MCF 10A (cell line): ENCODE measurements around the gene KCNQ5. TPM values are rescaled to one million over a fixed set of nuclear protein-coding genes. Genes with fewer than 3 reads are reported as not detected.

Experiments
- BruUV-seq: library from RNA; stranded (reverse); fragments of 400-500 nt; replicated peaks from 2 replicates; lab custom pipeline; 2021; lab: Mats Ljungman, UMichigan
- CTCF ChIA-PET: fragments of 300-600 bp; sonication (Branson Sonifier 250); formaldehyde crosslinking; extraction: SDS; loops from one replicate; lab custom pipeline; 2021; ENCODE audit warnings: antibody characterized with exemption, inconsistent platforms; lab: Yijun Ruan, JAX
- POLR2A ChIA-PET: fragments of 300-600, 350-650 bp; sonication (Branson Sonifier 250); formaldehyde crosslinking; extraction: SDS; loops from one replicate; lab custom pipeline; 2020; ENCODE audit warnings: antibody characterized with exemption, inconsistent platforms; lab: Yijun Ruan, JAX
- DNase-seq: peaks from one replicate; pipeline ENCODE4 v3.0.0-alpha.2; 2018; ENCODE audit not compliant: unreplicated experiment
- H3K27ac Mint-ChIP-seq: one replicate; pipeline ENCODE4 v1.8.0; 2022; ENCODE audit warnings: mild to moderate bottlenecking, low read depth, mixed read lengths; ENCODE audit not compliant: unreplicated experiment
- H3K27me3 Mint-ChIP-seq: one replicate; pipeline ENCODE4 v1.8.0; 2022; ENCODE audit warnings: mixed read lengths; ENCODE audit not compliant: insufficient read depth, unreplicated experiment
- H3K36me3 Mint-ChIP-seq: one replicate; pipeline ENCODE4 v1.8.0; 2022; ENCODE audit warnings: mild to moderate bottlenecking, moderate library complexity, mixed read lengths; ENCODE audit not compliant: insufficient read depth, unreplicated experiment
- H3K4me1 Mint-ChIP-seq: one replicate; pipeline ENCODE4 v1.8.0; 2022; ENCODE audit warnings: mixed read lengths; ENCODE audit not compliant: insufficient read depth, unreplicated experiment
- H3K4me3 Mint-ChIP-seq: one replicate; pipeline ENCODE4 v1.8.0; 2022; ENCODE audit warnings: mild to moderate bottlenecking, moderate library complexity, mixed read lengths; ENCODE audit not compliant: unreplicated experiment
- H3K9me3 Mint-ChIP-seq: one replicate; pipeline ENCODE4 v1.8.0; 2022; ENCODE audit warnings: mixed read lengths; ENCODE audit not compliant: unreplicated experiment
- intact Hi-C: fragments of 100-400 bp; cut with micrococcal nuclease; formaldehyde crosslinking; loops from 2 replicates; pipeline ENCODE4 v1.14.1; 2022
- total RNA-seq: library from RNA; stranded (reverse); gene quantifications from 2 replicates; pipeline ENCODE4 v1.2.3, GENCODE V29; 2022
- TF ChIP-seq, protein P1 (sequence below): fragments of 200-600 bp; IDR thresholded peaks from one replicate; pipeline ENCODE4 v1.8.0; 2022; ENCODE audit warnings: antibody characterized with exemption, mild to moderate bottlenecking; ENCODE audit not compliant: unreplicated experiment

KCNQ5 gene
- total RNA-seq, 1 experiment from 2014 or later = 10.3 TPM

DNA sequence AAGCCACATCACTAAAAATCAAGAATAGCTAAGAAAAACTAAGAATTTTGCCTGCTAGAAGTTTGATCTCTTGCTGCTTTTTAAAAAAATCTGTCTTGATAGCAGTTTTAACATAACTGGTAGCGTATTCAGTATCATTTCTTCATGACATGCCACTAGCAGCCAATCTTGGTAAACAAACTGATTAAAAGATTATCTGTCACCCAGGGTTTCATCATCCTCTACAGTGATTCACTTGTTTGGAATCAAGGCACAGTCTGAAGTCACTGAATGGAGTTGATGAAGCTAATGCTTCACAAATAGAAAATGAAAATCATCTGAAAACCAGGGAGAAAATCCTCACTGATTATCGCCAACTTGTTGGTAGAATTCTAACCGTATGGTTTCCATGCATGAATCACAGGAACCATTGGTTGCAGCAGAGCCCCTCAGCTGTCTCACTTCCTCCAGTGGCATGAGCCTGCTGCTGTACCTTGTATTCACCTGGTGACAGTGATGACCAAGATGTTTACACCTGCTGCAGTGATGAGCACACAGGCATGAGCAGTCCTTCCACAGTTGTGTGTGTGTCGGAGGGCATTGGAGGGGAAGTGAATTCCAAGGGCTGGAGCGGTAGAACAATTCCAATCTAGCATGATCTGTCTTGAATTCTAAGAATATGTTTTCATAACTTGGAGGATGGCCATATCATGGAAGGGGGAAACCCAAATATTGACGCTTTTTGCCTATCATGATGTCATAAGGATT, 328.4 kb downstream of the KCNQ5 start:
- Mint-ChIP-seq H3K4me1 (peaks cover 36% of the 10 kb centered on the region), H3K27me3 (no peaks in the 10 kb centered on the region), H3K27ac (peak overlapping the region; percentile 65), H3K36me3 (no peaks in the 10 kb centered on the region), H3K9me3 (no peaks in the 10 kb centered on the region), H3K4me3 (no peak overlapping the region)
- no TSS peak for BruUV-seq
- POLR2A ChIA-PET = interaction anchor here (0.6 to 1.1 kb wide), 5 partner anchors 42 to 608 kb away, joined by 3 to 4 read pairs (median 3); no protein-coding TSS in a partner anchor
- DNase-seq = peak; percentile 62
- intact Hi-C loops = loop anchor here (10.0 kb wide), 2 partner anchors 175 to 325 kb away; partner anchors contain the start of gene KCNQ5
- CTCF ChIA-PET = interaction anchor here (0.7 to 1.0 kb wide), 2 partner anchors 161 to 179 kb away, joined by 3 to 7 read pairs; no protein-coding TSS in a partner anchor
- TF ChIP-seq, protein P1, sequence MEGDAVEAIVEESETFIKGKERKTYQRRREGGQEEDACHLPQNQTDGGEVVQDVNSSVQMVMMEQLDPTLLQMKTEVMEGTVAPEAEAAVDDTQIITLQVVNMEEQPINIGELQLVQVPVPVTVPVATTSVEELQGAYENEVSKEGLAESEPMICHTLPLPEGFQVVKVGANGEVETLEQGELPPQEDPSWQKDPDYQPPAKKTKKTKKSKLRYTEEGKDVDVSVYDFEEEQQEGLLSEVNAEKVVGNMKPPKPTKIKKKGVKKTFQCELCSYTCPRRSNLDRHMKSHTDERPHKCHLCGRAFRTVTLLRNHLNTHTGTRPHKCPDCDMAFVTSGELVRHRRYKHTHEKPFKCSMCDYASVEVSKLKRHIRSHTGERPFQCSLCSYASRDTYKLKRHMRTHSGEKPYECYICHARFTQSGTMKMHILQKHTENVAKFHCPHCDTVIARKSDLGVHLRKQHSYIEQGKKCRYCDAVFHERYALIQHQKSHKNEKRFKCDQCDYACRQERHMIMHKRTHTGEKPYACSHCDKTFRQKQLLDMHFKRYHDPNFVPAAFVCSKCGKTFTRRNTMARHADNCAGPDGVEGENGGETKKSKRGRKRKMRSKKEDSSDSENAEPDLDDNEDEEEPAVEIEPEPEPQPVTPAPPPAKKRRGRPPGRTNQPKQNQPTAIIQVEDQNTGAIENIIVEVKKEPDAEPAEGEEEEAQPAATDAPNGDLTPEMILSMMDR = no peak

DNA sequence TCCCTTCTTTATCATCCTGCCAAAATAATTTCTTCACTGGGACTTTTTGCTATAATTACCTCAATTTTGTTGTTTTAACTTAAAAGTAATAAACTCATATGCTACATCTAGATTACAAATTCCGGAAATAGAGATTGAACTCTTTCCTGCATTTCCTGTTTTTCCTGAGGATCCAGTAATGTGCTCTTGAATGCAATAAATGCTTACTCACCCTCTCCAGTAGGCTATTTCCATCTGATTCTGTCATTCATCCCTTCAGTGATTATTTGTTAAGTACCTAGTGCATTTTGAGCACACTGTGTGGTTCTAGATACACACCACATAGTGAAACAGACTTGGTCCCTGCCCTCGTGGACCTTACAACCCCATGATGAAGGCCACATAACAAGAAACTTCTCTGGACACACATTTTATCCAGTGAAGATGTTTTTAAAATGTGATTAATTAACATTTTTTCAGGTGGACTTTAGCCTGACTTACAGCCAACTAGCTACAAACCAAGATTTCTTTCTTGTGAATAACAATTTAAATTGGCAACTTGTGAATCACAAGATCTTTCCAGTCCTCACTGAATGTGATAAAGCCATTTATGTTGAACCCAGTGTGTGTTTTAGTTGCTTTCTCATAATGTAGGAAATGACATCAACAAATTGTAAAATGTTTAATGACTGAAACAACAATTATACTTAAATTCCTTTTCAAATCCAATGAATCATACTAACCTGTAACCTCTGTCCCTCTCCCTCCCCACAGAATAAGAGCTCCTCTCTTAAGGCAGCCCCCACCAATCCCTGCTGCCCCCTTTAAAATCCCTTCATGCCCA, 331.2 kb downstream of the KCNQ5 start:
- intact Hi-C loops = loop anchor here (10.0 kb wide), 2 partner anchors 172 to 328 kb away; partner anchors contain the start of gene KCNQ5

DNA sequence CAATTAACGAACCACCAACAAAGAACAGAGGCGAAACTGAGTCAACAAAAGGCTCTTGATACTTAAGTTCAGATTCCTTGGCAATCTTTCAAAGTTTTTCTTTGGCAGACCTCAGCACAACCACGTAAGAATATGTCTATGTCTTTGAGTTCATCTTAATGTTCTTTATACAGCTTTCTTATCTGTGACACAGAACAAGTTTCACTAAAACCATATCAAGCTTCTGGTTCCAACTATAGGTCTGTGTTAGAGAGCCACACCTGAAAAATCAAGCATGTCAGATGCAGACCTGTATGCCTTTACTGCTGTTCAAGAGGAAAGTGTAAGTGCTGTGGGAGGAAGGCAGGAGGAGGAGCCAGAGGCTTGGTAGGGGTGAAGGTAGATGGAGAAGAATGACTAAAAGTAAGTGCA, 332.1 kb downstream of the KCNQ5 start:
- H3K4me3 Mint-ChIP-seq = no peak overlapping the region

More for the DNA sequence above, 331.2 kb downstream of the KCNQ5 start:
- H3K4me1 Mint-ChIP-seq = peaks cover 27% of the 10 kb centered on the region
- H3K27me3 Mint-ChIP-seq = no peaks in the 10 kb centered on the region
- H3K9me3 Mint-ChIP-seq = no peaks in the 10 kb centered on the region
- H3K36me3 Mint-ChIP-seq = no peaks in the 10 kb centered on the region
- ChIA-PET CTCF (interaction anchor here (0.6 kb wide), 1 partner anchor 378 kb away, joined by 4 read pairs; no protein-coding TSS in a partner anchor), POLR2A (interaction anchor here (0.6 to 1.6 kb wide), 2 partner anchors 168 to 229 kb away, joined by 3 to 4 read pairs; no protein-coding TSS in a partner anchor)
- no TSS peak for BruUV-seq
- no peak overlapping the region for H3K27ac Mint-ChIP-seq
- TF ChIP-seq, protein P1 = no peak
- no peak for DNase-seq
- no peak overlapping the region for H3K4me3 Mint-ChIP-seq

More for the DNA sequence above, 332.1 kb downstream of the KCNQ5 start:
- H3K36me3 Mint-ChIP-seq = no peaks in the 10 kb centered on the region
- peak overlapping the region; percentile 5 for H3K27ac Mint-ChIP-seq
- no peaks in the 10 kb centered on the region for H3K9me3 Mint-ChIP-seq
- H3K27me3 Mint-ChIP-seq = no peaks in the 10 kb centered on the region
- peaks cover 27% of the 10 kb centered on the region for H3K4me1 Mint-ChIP-seq
- TF ChIP-seq, protein P1 = no peak
- CTCF ChIA-PET = interaction anchor here (0.6 to 0.7 kb wide), 2 partner anchors 21 to 331 kb away, joined by 3 read pairs; no protein-coding TSS in a partner anchor
- POLR2A ChIA-PET = interaction anchor here (0.5 to 1.0 kb wide), 2 partner anchors 92 to 166 kb away, joined by 3 to 4 read pairs; no protein-coding TSS in a partner anchor
- DNase-seq = peak; percentile 18
- intact Hi-C loops = loop anchor here (10.0 kb wide), 2 partner anchors 171 to 329 kb away; partner anchors contain the start of gene KCNQ5
- no TSS peak for BruUV-seq
